ENCODE data around the gene LMCD1. TPM values are rescaled to one million over a fixed set of nuclear protein-coding genes. Genes with fewer than 3 reads are reported as not detected.

LMCD1 gene
- total and polyA plus RNA-seq, 9 donors: 42.1 to 146 (median 127) TPM

DNA sequence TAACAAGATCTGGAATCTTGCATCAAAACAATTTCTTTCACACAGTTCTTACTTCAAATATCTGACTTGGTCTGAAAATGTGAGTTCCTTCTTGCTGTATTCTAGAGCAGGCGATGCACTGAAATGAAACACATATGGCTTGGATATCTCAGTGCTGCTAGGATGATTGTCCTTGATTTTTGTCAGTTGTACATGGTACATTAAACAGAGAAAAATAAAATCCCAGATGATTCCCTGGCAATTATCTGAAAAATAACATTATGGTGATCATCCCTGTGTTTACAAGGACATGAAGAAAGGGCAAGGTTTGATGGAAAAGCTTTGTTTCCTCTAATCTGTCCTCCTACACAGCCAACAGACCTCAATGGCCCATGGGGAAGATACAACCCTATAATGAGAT, 10.6 kb downstream of the LMCD1 start:
- TF ChIP-seq, protein P1, sequence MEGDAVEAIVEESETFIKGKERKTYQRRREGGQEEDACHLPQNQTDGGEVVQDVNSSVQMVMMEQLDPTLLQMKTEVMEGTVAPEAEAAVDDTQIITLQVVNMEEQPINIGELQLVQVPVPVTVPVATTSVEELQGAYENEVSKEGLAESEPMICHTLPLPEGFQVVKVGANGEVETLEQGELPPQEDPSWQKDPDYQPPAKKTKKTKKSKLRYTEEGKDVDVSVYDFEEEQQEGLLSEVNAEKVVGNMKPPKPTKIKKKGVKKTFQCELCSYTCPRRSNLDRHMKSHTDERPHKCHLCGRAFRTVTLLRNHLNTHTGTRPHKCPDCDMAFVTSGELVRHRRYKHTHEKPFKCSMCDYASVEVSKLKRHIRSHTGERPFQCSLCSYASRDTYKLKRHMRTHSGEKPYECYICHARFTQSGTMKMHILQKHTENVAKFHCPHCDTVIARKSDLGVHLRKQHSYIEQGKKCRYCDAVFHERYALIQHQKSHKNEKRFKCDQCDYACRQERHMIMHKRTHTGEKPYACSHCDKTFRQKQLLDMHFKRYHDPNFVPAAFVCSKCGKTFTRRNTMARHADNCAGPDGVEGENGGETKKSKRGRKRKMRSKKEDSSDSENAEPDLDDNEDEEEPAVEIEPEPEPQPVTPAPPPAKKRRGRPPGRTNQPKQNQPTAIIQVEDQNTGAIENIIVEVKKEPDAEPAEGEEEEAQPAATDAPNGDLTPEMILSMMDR (IDR thresholded peaks at IDR 0.05): no peak
- TF ChIP-seq EP300 (IDR thresholded peaks at IDR 0.05) (no peak), POLR2A (IDR thresholded peaks at IDR 0.05) (no peak)
- no peak for DNase-seq
- WGBS, 3 donors: 88 to 94% (median 90%) methylated on average over 1 of the region's 1 CpG
- H3K27ac ChIP-seq: peak overlapping the region in 1 of 2 donors; percentile 18
- H3K9me3 ChIP-seq: no peaks in the 10 kb centered on the region
- no peaks in the 10 kb centered on the region for H3K27me3 ChIP-seq
- H3K4me3 ChIP-seq: no peak overlapping the region
- H3K4me1 ChIP-seq (ENCODE audit: insufficient read depth): peaks cover 10% of the 10 kb centered on the region
- intact Hi-C loops (cut with DNase I): loop anchor here in 1 of 4 donors (10.0 kb wide), 1 partner anchor 63 kb away; no protein-coding TSS in a partner anchor
- no peaks in the 10 kb centered on the region for H3K36me3 ChIP-seq

DNA sequence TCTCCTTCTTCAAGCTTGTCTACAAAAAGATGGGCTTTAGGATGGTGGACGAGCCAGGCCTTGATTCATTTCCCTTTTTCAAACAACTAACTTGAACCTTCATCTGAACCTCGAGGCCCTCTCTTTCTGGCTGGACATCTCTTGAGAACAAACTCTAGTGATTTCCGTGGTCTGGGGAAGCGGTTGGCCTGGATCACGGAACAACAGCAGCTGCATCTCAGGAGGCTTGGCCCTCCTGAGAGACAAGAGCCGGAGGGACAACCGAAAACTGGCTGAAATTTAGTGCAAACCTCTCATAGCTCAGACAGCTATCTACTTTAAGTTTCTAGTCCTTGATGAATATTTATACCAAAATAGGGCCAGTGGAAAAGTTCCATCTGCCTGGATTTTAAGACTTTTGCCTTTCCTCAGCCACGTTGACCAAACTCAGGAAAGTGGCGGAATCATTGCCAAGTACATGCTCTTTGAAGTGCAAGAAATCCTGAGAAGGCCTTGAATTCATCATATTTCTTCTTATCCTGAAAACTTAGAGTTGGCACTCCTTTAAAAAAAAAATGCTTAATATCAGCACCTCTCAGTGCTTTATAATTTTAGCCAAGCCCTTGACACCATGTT, 14.5 kb downstream of the LMCD1 start:
- Histone ChIP-seq H3K4me1 (ENCODE audit: insufficient read depth) (peaks cover 18% of the 10 kb centered on the region), H3K27me3 (no peaks in the 10 kb centered on the region), H3K27ac (peak overlapping the region; percentile 60 to 65), H3K36me3 (no peaks in the 10 kb centered on the region), H3K4me3 (no peak overlapping the region), H3K9me3 (no peaks in the 10 kb centered on the region)
- TF ChIP-seq EP300 (IDR thresholded peaks at IDR 0.05): no peak
- no peak for TF ChIP-seq POLR2A (IDR thresholded peaks at IDR 0.05)
- TF ChIP-seq, protein P1 (IDR thresholded peaks at IDR 0.05): no peak
- DNase-seq: peak; percentile 45 to 63 (median 59)
- WGBS, 3 donors: 13 to 18% (median 18%) methylated on average over 9 of the region's 9 CpGs
- intact Hi-C loops (cut with DNase I): loop anchor here in 1 of 4 donors (10.0 kb wide), 1 partner anchor 59 kb away; no protein-coding TSS in a partner anchor

DNA sequence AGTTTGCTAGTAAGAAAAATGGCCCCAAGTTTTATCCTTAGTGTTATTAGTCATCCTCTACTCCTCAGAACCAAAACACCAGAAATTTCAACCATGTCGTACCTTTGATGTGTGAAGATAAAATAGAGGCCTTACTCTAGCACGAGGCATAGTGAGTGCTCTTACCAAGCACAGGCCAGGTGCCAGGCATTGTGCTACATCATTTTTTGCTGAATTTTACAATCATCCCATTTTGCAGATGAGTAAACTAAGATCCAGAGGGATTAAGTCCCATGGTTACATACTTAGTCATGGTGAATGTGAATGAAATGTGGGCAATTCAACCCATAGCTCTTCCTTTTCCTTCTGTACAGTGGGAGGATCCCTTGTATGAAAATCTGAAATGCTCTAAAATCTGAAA, 15.2 kb downstream of the LMCD1 start:
- TF ChIP-seq POLR2A (IDR thresholded peaks at IDR 0.05): no peak
- no peak for TF ChIP-seq EP300 (IDR thresholded peaks at IDR 0.05)
- TF ChIP-seq, protein P1 (IDR thresholded peaks at IDR 0.05): no peak
- Histone ChIP-seq H3K9me3 (no peaks in the 10 kb centered on the region), H3K27ac (peak overlapping the region in 1 of 2 donors; percentile 60), H3K36me3 (no peaks in the 10 kb centered on the region), H3K4me1 (ENCODE audit: insufficient read depth) (peaks cover 18% of the 10 kb centered on the region), H3K27me3 (no peaks in the 10 kb centered on the region), H3K4me3 (no peak overlapping the region)
- WGBS, 3 donors: 20 to 67% (median 28%) methylated on average over 2 of the region's 2 CpGs
- intact Hi-C loops (cut with DNase I): loop anchor here in 1 of 4 donors (10.0 kb wide), 1 partner anchor 58 kb away; no protein-coding TSS in a partner anchor
- DNase-seq: no peak

DNA sequence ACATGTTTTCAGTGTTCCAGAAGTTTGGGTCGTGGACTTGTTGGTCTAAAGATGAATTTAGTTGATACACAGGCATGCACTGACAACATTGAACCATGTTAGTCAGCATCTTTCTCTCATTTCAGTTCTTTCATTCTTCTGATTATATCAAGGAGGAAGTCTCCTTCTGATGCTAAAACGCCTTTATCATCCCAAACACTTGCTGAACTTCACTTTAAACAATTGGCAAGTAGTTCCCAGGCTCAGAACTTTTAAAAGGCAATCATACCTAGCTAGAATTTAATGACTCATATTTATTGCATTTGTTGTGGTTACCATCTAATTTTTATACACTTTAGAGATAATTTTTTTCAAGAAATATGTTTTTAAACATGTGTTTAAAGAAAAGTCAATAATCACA, 15.9 kb downstream of the LMCD1 start:
- no peaks in the 10 kb centered on the region for H3K27me3 ChIP-seq
- no peaks in the 10 kb centered on the region for H3K36me3 ChIP-seq
- no peaks in the 10 kb centered on the region for H3K9me3 ChIP-seq
- H3K4me1 ChIP-seq (ENCODE audit: insufficient read depth): peaks cover 18% of the 10 kb centered on the region
- H3K4me3 ChIP-seq: no peak overlapping the region
- DNase-seq: no peak
- intact Hi-C loops (cut with DNase I): loop anchor here in 1 of 4 donors (10.0 kb wide), 1 partner anchor 57 kb away; no protein-coding TSS in a partner anchor
- TF ChIP-seq POLR2A (IDR thresholded peaks at IDR 0.05): no peak
- TF ChIP-seq EP300 (IDR thresholded peaks at IDR 0.05): no peak
- TF ChIP-seq, protein P1 (IDR thresholded peaks at IDR 0.05): no peak
- H3K27ac ChIP-seq: no peak overlapping the region
- WGBS, 3 donors: 50 to 59% (median 54%) methylated on average over 2 of the region's 2 CpGs
